GM12865 (cell line): ENCODE results near the gene CASP10.
"Not testable (repeated sequence)": the region's sequence is repeated elsewhere in the genome, so short reads cannot be mapped to it uniquely, and the experiment has no call there.

ENCODE experiments used
- DNase-seq: peaks from one replicate; pipeline ENCODE4 v3.0.0; 2010; ENCODE audit warnings: low read depth
- H3K4me3 ChIP-seq: 2 replicates; pipeline ENCODE4 v1.5.1; 2011; ENCODE audit warnings: mild to moderate bottlenecking, low read depth, low read length, control low read depth
- TF ChIP-seq, protein P1 (sequence below): IDR thresholded peaks from 2 replicates; pipeline ENCODE4 v1.5.1; 2011; ENCODE audit warnings: low read length, control low read depth, low read depth, inconsistent platforms; ENCODE audit not compliant: insufficient read depth; ENCODE audit errors: missing control alignments

Gene CASP10

DNA sequence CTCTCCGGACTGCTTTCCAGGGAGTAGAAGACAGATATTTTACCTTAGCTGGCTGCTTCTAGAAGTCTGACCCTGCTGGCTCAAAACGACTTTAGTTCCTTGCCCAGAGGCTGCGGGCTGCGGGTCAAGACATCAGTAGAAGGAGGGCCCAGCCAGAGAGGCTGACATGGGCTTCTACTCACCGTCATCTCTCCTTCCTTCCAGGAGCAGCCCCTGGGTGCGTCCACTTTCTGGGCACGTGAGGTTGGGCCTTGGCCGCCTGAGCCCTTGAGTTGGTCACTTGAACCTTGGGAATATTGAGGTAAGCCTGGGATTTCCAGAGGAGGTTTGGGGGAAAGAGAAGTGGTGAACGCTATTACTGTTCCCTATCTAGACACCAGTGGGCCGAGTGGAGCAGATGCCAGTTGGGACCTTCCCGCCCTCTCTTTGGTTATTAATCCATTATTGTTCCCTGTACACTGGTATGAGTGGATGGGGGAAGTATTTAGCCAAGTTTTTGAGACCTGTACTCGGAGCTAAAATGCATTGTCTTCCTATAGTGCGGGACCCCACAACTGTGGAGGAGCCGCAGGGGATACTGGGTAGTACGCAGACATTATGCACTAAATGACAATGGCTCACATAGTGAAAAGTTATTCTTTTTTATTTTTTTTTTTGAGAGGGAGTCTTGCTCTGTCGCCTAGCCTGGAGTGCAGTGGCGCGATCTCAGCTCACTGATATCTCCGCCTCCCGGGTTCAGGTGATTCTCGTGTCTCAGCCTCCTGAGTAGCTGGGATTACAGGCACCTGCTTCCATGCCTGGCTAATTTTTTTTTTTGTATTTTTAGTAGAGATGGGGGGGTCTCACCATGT, 51.1 kb downstream of the CASP10 start:
- DNase-seq: peak; percentile 39
- peak overlapping the region; percentile 95 for H3K4me3 ChIP-seq

DNA sequence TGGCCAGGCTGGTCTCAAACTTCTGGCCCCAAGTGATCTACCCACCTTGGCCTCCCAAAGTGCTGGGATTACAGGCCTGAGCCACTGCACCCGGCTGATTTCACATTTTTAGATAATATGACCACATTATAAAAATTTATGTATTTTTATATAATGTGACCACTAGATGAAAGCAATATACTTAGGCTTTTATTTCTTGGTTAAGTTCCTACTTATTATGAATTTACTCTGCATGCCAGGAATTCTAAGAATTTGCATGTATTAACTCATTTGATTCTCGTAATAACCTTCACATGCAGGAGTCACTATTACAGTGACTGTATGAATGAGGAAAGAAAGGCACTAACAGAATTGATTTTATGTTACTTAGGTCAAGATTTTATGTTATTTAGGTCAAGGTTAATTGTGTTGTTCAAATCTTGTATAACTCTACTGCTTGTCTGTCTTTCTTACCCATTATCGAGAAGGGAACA, 51.8 kb downstream of the CASP10 start:
- H3K4me3 ChIP-seq: peak overlapping the region; percentile 95
- DNase-seq: no peak
- TF ChIP-seq, protein P1, sequence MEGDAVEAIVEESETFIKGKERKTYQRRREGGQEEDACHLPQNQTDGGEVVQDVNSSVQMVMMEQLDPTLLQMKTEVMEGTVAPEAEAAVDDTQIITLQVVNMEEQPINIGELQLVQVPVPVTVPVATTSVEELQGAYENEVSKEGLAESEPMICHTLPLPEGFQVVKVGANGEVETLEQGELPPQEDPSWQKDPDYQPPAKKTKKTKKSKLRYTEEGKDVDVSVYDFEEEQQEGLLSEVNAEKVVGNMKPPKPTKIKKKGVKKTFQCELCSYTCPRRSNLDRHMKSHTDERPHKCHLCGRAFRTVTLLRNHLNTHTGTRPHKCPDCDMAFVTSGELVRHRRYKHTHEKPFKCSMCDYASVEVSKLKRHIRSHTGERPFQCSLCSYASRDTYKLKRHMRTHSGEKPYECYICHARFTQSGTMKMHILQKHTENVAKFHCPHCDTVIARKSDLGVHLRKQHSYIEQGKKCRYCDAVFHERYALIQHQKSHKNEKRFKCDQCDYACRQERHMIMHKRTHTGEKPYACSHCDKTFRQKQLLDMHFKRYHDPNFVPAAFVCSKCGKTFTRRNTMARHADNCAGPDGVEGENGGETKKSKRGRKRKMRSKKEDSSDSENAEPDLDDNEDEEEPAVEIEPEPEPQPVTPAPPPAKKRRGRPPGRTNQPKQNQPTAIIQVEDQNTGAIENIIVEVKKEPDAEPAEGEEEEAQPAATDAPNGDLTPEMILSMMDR: no peak

More for the DNA sequence above, 51.1 kb downstream of the CASP10 start:
- TF ChIP-seq, protein P1: no peak

DNA sequence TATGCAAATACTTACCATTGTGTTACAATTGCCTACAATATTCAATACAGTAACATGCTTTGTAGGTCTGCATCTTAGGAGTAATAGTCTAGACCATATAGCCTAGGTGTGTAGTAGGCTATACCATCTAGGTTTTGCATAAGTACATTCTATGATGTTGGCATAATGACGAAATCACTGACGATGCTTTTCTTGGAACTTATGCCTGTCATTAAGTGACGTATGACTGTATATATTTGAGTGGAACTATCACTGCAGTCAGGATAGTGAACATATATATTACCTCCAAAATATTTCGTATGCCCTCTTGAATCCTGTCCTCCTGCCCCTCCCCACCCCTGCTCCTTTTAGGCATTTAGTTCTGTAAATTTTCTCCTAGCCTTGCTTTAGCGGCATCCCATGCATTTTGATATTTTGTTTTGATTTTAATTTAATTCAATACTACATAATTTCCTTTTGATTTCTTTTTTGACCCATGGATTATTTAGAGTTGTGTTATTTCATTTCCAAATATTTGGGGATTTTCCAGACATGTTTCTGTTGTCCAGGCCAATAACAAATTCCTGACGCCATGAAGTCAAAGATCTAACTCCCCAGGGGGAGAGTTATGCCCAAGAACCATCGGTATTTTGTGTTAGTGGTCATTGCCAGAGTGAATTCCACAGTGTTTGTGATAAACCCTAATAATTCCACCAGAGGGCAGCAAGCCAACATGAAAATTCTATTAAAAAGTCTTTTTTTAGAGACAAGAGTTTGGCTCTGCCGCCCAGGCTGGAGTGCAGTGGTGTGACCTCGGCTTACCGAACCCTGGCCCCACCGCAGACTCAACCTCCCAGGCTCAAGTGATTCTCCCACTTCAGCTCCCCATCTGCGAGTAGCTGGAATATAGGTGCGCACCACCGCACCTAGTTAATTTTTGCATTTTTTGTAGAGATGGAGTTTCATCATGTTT, 53.2 kb downstream of the CASP10 start:
- TF ChIP-seq, protein P1: peak; percentile 56
- peak overlapping the region; percentile 95 for H3K4me3 ChIP-seq
- DNase-seq: peak; percentile 76

DNA sequence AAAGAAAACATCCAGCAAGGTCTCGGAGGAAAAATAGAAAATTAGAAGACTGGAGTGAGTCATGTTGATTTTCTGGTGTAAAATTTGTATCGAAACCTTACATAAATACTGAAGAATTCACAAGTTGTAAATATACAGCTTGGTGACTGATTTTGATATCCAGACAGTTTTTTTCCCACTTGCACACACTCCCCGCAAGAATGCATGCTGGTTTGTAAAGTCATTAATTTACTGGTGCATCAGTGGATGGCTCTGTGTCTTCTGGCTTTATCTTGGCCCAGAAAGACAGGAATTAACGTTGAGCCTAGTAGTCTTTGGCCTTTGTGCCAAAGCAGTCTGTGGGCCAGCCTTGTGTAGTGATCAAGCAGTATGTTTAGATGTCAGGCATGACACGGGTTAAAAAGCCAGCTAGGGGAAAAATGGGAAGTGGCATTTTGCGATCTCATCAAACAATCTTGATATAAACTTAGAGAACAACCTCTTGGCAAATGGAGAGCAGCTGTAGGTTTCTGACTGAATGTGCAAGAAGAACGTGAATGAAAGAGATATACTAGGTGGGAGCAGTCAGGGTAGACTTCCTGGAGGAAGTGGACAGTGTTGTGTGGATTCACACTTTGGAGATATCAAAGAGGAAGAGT, 54.7 kb downstream of the CASP10 start:
- DNase-seq: no peak
- TF ChIP-seq, protein P1: no peak
- H3K4me3 ChIP-seq: no peak overlapping the region

DNA sequence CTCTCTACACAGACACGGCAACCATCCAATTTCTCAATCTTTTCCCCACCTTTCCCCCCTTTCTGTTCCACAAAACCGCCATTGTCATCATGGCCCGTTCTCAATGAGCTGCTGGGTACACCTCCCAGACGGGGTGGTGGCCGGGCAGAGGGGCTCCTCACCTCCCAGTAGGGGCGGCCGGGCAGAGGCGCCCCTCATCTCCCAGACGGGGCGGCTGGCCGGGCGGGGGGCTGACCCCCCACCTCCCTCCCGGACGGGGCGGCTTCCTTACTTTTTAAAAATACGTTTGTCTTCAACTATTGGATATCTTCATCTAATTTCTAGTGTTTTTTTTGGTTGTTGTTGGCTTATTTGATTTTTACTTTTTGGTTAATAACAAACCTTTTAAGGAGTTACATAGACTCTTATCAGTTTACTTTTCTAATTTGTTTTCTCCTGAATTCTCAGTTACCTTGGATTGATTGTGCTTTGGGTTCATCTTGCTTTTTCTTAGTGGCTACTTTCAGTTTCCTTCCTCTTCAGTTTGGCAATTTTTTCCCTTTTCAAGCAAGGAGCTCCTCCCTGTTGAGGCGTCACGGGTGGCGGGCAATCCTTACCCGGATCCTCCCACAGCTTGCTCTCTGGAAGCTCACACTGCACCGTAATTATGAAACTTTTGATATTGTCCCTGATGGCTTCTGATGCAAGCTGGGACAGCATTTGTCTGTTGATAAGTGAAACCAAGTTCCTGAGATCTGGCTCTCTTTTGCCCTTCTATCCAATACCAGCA, 56.4 kb downstream of the CASP10 start:
- H3K4me3 ChIP-seq, DNase-seq: not testable (repeated sequence)

DNA sequence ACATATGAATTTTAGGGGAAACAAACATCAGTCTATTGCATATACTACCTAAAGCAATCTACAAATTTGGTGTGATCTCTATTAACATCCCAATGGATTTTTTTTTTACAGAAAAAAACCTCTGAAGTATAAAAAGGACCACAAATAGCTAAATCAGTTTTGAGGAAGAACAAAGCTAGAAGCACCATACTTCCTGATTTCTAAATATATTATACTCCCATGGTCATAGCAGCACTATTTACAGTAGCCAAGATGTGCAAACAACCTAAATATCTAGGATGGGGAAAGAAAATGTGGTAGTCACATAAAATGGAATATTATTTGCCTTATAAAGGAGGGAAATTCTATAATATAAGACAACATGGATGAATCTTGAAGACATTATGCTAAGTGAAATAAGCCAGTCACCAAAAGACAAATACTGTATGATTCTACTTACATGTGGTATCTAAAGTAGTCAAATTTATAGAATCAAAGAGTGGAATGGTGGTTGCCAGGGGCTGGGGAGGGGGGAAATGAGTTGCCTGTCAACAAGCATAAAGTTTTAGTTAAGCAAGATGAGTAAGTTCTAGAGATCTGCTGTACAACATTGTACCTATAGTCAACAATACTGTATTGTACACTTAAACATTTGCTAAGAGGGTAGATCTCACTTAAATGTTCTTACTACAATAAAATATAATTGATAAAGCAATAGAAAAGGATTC, 59.8 kb downstream of the CASP10 start:
- DNase-seq: no peak
- TF ChIP-seq, protein P1: no peak

More for the DNA sequence above, 59.8 kb downstream of the CASP10 start:
- H3K4me3 ChIP-seq: no peak overlapping the region
